IPS-18c (cell line): ENCODE measurements around the gene ZC3H12A.

Source experiments
- H3K4me3 ChIP-seq: 2 replicates; pipeline ENCODE4 v1.7.0; 2013; ENCODE audit warnings: low read depth, mild to moderate bottlenecking, low read length, moderate library complexity; ENCODE audit not compliant: insufficient read depth
- H3K9me3 ChIP-seq: one replicate; pipeline ENCODE4 v1.6.1; 2013; ENCODE audit warnings: mild to moderate bottlenecking, low read length, moderate library complexity; ENCODE audit not compliant: control insufficient read depth, insufficient read depth

ZC3H12A gene

DNA sequence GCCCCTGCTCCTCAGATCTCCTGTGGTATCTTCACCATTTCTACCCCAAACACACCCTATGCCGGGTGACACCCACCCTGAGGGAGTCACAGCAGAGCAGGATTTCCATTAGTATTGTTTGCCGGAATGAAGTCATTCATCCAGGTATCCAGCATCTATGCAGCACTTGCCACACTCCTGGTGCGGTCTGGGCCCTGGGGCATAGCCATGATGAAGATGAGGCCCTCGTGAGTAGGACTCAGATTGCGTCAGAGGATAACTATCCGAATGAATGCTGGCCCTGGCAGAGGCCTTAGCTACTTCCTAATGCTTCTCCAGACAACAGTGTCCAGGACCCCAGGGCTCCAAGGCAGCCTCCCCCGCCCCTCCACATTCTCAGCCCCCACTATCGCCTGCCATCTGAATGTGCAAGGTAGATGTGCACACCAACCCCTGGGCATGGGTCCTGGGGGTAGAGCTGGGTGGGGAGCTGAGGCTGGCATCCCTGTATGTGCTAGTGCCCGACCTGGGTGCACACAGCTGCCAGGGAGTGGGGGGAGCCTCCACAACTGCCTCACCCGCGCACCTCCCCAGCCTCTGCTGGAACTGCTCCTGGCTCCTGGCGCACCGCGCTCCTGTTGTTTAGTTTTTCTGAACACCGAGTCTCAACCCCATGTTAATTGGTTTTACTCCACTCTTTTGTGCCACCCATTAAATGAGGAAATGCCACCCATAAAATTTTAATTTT is 25.5 kb upstream of the ZC3H12A start:
- peaks cover 3% of the 10 kb centered on the region for H3K9me3 ChIP-seq

DNA sequence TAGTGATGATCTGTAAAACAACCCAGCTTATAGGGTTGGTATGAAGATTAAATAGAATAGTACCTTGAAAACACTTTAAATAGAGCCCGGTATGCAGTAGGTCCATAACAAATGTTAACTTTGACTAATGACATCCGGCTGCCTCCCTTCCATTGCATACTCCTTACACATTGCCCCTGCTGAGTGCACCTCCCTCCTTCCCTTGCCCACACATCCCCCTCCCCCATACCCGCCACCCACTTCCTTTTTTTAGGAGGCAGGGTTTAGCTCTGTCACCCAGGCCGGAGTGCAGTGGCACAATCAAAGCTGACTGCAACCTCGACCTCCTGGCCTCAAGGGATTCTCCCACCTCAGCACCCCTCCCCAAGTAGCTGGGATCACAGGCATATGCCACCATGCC is 24.4 kb upstream of the ZC3H12A start:
- Histone ChIP-seq H3K4me3 (no peak overlapping the region), H3K9me3 (peaks cover 3% of the 10 kb centered on the region)

More for the DNA sequence above, 25.5 kb upstream of the ZC3H12A start:
- 0 out of 2 replicates have a peak overlapping the region, but pooled peaks have one; percentile 15 for H3K4me3 ChIP-seq

DNA sequence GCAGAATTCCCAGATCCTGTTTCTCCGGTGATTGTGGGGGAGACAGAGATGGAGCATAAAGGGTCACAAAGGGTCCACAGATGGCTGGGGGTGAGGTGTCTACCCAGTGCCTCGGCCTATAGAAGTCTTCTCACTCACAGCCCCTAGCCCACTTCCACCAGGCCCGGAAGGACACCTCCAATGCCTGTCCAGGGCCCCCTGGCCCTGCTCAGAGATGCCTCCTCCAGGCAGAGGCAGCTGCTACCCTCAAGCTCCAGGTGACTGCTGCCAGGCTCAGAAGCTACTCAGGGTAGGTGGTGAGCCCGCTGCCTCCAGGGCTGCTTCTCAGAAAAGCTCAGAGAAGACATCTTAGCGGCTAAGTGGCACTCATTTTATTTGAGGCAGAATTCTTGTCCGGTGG is 22.0 kb upstream of the ZC3H12A start:
- H3K4me3 ChIP-seq: 0 out of 2 replicates have a peak overlapping the region, but pooled peaks have one; percentile 24
- H3K9me3 ChIP-seq: peaks cover 3% of the 10 kb centered on the region

DNA sequence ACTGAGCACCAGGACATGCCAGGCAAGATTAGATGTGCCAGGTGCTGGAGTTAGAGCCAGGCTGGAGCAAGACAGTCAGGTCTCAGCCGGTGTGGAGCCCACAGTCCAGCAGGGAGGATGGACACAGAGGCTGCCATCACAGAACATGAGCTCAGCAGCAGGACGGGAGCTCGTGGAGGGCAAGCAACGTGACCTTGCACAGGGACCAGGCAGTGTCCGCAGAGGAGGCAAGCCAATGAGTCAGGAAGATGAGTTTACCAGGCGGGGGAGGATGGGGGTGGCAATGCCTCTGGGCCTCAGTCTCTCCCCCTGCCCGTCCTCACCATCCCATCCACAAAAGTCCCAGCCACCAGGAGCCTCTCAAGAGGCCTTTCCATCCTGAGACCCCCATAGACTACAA is 20.7 kb upstream of the ZC3H12A start:
- H3K4me3 ChIP-seq: no peak overlapping the region

DNA sequence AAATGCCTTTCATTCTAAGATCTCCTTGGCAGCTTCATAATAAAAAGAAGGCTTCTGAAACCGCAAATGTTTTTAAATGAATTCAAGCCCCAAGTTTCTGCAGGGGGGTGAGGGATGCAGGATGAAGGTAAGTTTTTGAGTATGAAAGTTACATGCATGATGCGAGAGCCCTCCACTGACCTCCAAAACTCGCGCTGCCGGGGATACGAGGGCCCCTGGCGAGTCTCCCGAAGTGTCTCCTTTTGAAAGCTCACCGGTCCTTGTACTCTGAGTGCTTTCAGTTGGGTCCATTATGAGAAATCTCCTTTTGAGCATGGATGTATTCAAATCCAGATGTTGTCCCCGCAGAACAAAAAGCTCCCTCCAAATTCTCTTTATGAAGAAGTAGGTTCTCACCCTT is 18.9 kb upstream of the ZC3H12A start:
- H3K9me3 ChIP-seq: no peaks in the 10 kb centered on the region
- no peak overlapping the region for H3K4me3 ChIP-seq

More for the DNA sequence above, 20.7 kb upstream of the ZC3H12A start:
- H3K9me3 ChIP-seq: no peaks in the 10 kb centered on the region

DNA sequence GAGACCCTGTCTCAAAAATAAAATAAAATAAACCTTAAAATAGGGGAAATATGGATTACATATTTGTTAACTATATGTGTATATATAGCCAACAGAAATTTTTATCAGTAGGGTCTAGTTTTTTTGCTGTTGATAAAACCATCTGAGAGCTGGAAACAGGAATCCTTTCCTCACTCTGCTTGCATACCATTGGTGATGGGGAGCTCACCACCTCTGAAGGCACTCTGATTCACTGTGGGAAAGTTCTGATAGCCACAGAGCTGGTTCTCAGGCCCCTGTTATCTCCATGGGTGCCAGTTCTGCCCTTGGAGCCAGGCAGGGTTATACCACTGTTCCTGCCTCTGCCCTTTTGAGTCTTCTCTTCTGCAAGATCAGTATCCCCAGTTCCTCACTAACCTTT is 17.8 kb upstream of the ZC3H12A start:
- no peak overlapping the region for H3K4me3 ChIP-seq
- no peaks in the 10 kb centered on the region for H3K9me3 ChIP-seq

DNA sequence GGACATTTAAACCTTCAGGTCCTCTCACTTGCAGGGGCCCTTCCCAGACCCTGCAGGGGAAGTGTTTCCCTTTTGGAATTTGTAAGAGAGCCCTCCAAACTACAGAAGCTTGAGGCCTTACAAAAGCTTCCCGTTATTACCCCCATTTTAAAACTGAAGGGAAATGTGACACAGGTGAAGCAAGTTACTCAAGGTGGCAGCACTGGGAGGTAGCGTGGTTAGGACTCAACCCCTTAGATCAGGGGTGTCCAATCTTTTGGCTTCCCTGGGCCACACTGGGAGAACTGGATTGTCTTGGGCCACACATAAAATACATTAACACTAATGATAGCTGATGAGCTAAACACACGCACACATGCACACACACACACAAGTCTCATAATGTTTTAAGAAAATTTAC is 15.8 kb upstream of the ZC3H12A start:
- no peak overlapping the region for H3K4me3 ChIP-seq

DNA sequence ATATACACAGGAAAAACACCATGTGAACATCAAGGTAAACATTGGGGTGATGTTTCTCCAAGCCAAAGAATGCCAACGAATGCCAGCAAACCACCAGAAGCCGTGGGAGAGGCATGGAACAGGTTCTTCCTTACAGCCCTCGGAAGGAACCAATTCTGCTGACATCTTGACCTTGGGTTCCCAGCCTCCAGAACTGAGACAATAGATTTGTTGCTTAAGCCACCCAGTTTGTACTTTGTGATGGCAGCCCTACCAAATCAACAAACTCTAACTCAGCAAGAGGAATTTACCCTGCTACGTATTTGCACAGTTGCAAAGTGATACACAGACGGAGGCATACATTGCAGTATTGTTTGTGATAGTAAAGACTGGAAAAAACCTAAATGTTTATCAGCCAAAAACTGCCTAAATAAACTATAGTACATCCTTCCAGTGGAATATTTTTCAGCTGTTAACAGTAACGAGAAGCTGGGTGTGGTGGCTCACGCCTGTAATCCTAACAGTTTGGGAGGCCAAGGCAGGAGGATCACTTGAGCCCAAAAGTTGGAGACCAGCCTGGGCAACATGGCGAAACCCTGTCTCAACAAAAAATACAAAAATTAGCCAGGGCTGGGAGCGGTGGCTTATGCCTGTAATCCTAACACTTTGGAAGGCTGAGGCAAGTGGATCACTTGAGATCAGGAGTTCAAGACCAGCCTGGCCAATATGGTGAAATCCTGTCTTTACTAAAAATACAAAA is 12.5 kb upstream of the ZC3H12A start:
- H3K9me3 ChIP-seq: no peaks in the 10 kb centered on the region
- H3K4me3 ChIP-seq: no peak overlapping the region

More for the DNA sequence above, 15.8 kb upstream of the ZC3H12A start:
- no peaks in the 10 kb centered on the region for H3K9me3 ChIP-seq

DNA sequence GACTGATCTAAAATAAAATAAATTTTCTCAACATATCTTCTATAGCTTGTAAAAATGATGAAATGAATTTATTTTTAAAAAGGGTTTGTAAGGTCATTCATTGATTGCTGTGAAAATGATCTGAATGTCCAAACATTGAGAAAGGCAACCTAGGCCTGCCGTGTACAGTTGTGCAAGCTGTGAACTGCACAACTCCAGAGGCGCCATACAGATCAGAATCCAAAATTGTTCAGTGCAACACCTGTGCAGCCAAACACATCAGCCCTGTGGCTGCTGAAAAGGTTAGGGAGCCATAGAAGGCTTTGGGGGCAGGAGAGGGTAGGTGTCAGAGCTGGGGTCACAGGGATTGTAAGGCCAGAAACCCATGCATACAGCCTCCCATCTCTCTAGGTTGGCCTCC is 9.9 kb upstream of the ZC3H12A start:
- no peaks in the 10 kb centered on the region for H3K9me3 ChIP-seq
- H3K4me3 ChIP-seq: no peak overlapping the region

DNA sequence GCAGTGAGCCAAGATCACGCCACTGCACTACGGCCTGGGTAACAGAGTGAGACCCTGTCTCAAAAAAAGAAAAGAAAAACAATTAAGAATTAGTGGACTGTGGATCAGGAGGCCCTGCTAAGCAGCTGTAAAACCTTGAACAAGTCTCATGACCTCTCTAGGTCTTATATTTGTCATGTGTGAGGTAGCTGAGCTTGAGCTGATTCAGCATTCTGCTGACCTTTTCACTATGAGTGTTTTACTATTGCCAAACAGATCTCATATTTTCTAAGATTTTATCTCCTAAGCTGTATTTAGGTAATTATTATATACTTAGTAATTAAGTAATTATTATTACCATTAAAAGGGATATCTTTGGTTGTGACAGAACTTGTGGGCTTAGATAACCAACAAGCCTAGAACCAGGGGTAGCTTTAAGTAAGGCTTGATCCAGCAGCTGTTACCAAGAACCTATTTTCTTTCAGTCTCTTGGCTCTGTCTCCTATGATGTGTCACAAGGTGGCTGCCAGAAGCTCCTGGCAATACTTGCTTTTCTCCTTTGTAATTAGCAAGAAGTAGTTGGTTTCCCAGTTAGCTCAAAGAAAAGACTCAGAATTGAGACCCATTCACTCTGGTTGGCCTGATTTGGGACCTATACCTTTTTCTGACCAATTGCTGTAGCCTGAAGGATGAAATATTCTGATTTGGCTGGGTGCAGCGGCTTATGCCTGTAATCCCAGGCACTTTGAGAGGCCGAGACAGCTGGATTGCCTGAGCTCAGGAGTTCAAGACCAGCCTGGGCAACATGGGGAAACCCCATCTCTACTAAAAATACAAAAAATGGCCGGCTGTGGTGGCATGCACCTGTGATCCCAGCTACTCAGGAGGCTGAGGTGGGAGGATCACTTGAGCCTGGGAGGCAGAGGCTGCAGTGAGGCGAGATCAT is 8.5 kb upstream of the ZC3H12A start:
- no peaks in the 10 kb centered on the region for H3K9me3 ChIP-seq
- no peak overlapping the region for H3K4me3 ChIP-seq

DNA sequence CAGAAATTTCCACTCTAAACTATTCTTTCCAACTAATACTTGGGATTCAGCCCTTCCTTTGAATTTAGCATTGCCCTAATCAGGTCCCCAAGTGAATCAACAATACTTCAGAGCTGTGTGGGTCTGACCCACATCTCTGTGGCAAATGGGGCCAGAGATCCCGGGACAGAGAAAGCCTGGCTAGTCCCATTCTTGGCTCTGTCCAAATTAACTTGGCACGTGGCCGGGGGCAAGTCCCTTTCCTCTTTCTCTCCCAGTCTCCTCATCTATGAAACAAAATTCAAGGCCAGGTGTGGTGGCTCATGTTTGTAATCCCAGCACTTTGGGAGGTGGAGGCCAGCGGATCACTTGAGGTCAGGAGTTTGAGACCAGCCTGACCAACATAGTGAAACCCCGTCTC is 6.3 kb upstream of the ZC3H12A start:
- Histone ChIP-seq H3K9me3 (no peaks in the 10 kb centered on the region), H3K4me3 (no peak overlapping the region)

DNA sequence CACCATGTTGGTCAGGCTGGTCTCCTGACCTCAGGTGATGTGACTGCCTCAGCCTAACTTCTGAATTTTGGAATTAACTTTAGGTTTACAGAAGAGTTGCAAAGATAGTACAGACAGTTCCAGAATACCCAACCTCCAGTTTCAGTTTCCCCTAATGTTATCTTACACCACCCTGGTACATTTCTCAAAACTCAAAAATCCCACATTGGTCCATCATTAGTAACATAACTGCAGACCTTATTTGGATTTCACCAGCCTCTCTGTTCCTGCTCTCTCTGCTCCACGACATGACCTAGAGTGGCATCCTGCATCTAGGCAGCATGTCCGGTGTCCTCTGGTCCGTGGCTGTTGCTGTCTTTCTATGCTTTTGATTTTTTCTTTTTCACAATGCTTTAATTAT is 5.0 kb upstream of the ZC3H12A start:
- no peak overlapping the region for H3K4me3 ChIP-seq
- no peaks in the 10 kb centered on the region for H3K9me3 ChIP-seq

DNA sequence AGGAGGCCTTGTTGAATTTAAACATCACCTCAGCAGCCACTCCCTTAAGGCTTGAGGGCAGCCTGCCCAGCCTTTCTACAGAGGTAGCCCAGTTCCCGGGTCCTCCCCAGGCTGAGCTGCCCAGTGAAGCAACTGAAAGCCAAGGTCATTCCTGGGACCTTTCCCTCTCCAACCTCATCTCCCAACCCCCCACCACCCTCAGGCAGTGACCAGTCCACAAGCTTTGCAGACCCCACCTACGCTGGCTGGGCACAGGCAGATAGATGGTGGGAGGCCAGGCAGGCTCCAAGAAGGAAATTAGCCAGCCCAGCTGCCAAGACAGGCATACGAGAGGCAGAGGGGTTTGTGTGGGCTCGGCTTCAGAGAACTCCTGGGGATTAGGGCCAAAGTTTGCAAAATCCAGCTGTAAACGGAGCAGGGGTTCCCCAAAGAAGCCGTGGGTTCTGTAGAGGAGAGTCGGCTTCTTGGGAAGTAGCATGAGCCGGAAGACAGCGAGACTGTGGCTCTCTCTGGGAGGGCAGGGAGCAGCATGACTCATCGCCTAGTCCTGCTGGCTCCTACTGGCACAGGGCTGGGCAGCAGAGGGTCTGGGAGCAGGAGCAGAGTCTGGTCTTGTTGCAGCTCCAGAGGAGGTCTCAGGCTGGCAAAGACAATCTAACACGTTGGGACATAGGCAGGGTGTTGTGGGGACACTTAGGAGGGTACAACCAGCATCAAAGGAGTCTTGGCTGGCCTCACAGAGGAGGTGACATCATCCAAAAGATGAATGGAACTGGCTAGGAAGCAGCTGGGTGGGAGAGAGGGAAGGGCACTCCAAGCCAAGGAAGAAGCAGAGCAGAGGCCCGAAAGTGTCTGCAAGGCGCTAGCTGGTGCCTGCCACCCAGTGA is 2.8 kb upstream of the ZC3H12A start:
- no peaks in the 10 kb centered on the region for H3K9me3 ChIP-seq
- no peak overlapping the region; the same call in 1 of the 2 replicates for H3K4me3 ChIP-seq

DNA sequence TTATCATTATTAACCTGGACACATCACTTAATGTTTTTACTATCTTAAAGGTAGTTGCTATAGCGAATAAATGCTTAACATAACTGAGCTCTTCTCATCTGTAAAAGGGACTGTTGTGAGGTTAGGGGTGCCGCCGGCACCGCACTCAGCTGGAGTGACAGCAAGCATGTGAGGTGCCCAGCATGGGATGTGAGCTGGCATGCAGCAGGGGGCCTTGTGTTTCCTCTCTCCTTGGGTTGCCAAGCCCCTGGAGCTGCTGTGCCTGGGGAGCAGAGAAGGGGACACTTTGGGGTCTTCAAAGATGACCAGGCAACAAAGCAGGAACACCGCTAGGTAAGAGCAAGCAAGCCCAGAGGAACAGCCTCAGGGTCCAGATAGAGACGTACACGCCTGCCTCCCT is 2.1 kb upstream of the ZC3H12A start:
- H3K9me3 ChIP-seq: no peaks in the 10 kb centered on the region
- no peak overlapping the region for H3K4me3 ChIP-seq

DNA sequence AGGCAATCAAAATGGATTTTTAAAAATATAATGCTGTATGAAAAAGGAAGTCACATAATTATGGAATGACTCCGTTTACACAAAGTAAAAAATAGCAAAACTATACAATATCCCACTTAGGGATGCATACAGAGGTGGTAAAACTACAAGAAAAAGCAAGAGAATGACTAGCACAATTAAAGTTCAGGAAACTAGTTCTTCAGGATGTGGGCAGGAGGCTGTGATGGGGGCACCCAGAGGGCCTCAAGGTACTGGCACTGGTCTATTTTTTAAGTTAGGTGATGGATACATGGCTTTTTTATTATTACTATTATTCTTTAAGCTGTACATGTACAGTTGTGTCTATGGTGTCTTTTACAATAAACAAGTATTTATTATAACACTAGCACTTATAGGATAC is 1.4 kb upstream of the ZC3H12A start:
- Histone ChIP-seq H3K9me3 (no peaks in the 10 kb centered on the region), H3K4me3 (no peak overlapping the region)

DNA sequence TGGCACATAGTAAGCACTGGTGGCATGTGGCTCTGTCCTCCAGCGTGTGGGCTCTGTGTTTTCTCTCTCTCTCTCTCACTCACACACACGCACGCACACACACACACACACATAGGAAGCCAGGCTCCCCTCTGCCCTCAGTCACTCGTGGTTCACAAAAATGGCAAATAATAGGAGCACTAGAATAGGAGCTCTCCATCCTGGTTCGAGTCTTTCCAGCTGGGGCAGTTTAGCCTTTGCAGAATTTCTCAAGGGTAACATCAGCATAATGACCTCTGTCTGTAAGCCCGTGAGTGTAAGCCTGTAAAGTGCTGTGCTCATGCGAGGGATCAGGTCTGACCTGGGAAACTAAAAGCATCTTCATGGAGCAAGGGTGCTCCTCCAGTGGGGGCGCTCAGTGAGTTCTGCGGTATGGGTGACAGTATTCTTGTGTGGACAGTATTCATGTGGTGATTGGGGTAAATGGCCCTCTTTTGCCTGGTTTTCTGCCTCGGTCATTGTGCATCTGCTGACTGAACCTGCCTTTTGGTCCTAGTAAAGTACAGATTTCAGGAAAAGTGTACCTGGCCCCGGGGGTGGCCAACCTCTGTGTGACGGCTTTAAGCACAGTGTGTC is 842 bp upstream of the ZC3H12A start:
- Histone ChIP-seq H3K9me3 (no peaks in the 10 kb centered on the region), H3K4me3 (peak overlapping the region; percentile 65)
